ACC112 (cell line): ENCODE data around the gene MACROH2A1.

ENCODE experiments used
- H2AFZ ChIP-seq: fragments of 200-600 bp; sonication (generic); one replicate; pipeline ENCODE4 v1.6.0; 2017; ENCODE audit warnings: antibody characterized with exemption, low read length; ENCODE audit not compliant: unreplicated experiment
- H3K27ac ChIP-seq: fragments of 200-600 bp; sonication (generic); 2 replicates; pipeline ENCODE4 v1.5.1; 2014; ENCODE audit warnings: low read depth, mild to moderate bottlenecking, antibody characterized with exemption, low read length, moderate library complexity
- H3K27me3 ChIP-seq: fragments of 200-600 bp; sonication (generic); 2 replicates; pipeline ENCODE4 v1.6.1; 2014; ENCODE audit warnings: mild to moderate bottlenecking, antibody characterized with exemption, low read length, moderate library complexity, mixed read lengths; ENCODE audit not compliant: insufficient read depth
- H3K36me3 ChIP-seq: fragments of 200-600 bp; sonication (generic); 2 replicates; pipeline ENCODE4 v1.6.1; 2016; ENCODE audit warnings: mild to moderate bottlenecking, antibody characterized with exemption, low read length, moderate library complexity, mixed read lengths; ENCODE audit not compliant: insufficient read depth
- H3K4me1 ChIP-seq: fragments of 200-600 bp; sonication (generic); one replicate; pipeline ENCODE4 v1.6.1; 2016; ENCODE audit warnings: low read length, mixed read lengths; ENCODE audit not compliant: insufficient read depth, unreplicated experiment, control insufficient read depth
- H3K4me3 ChIP-seq: fragments of 200-600 bp; sonication (generic); 2 replicates; pipeline ENCODE4 v1.5.1; 2014; ENCODE audit warnings: mild to moderate bottlenecking, low read depth, low read length
- H3K79me2 ChIP-seq: fragments of 200-600 bp; sonication (generic); one replicate; pipeline ENCODE4 v1.6.0; 2016; ENCODE audit warnings: low read length; ENCODE audit not compliant: control insufficient read depth, unreplicated experiment, insufficient read depth

MACROH2A1 gene

GRCh38 chr5:135377751-135378680 is 21.0 kb downstream of the MACROH2A1 start:
- Histone ChIP-seq H2AFZ (no peak overlapping the region), H3K27ac (no peak overlapping the region), H3K4me1 (peaks cover 20% of the 10 kb centered on the region), H3K36me3 (peaks cover 37% of the 10 kb centered on the region), H3K79me2 (peaks cover 63% of the 10 kb centered on the region), H3K4me3 (no peak overlapping the region), H3K27me3 (no peaks in the 10 kb centered on the region)

- Histone ChIP-seq H3K4me1 (peaks cover 20% of the 10 kb centered on the region), H3K4me3 (no peak overlapping the region), H3K27ac (no peak overlapping the region), H3K27me3 (no peaks in the 10 kb centered on the region), H3K79me2 (peaks cover 60% of the 10 kb centered on the region), H3K36me3 (peaks cover 32% of the 10 kb centered on the region), H2AFZ (no peak overlapping the region)
Observed at GRCh38 chr5:135376961-135377624, 21.9 kb downstream of the MACROH2A1 start.

GRCh38 chr5:135375040-135375793 is 23.8 kb downstream of the MACROH2A1 start:
- Histone ChIP-seq H3K4me3 (no peak overlapping the region), H3K27ac (no peak overlapping the region), H2AFZ (no peak overlapping the region), H3K36me3 (peaks cover 27% of the 10 kb centered on the region), H3K79me2 (peaks cover 50% of the 10 kb centered on the region), H3K27me3 (no peaks in the 10 kb centered on the region), H3K4me1 (peaks cover 21% of the 10 kb centered on the region)

GRCh38 chr5:135373736-135374515 is 25.1 kb downstream of the MACROH2A1 start:
- H2AFZ ChIP-seq = no peak overlapping the region
- no peak overlapping the region for H3K4me3 ChIP-seq
- H3K27ac ChIP-seq = no peak overlapping the region
- peaks cover 45% of the 10 kb centered on the region for H3K79me2 ChIP-seq
- H3K4me1 ChIP-seq = peaks cover 8% of the 10 kb centered on the region
- no peaks in the 10 kb centered on the region for H3K27me3 ChIP-seq
- peaks cover 21% of the 10 kb centered on the region for H3K36me3 ChIP-seq

- Histone ChIP-seq H3K4me1 (peaks cover 7% of the 10 kb centered on the region), H3K27ac (no peak overlapping the region), H3K27me3 (no peaks in the 10 kb centered on the region), H3K36me3 (peaks cover 22% of the 10 kb centered on the region), H2AFZ (no peak overlapping the region), H3K79me2 (peaks cover 39% of the 10 kb centered on the region), H3K4me3 (no peak overlapping the region)
Observed at GRCh38 chr5:135372654-135373381, 26.2 kb downstream of the MACROH2A1 start.

- H3K4me3 ChIP-seq = no peak overlapping the region
- H3K79me2 ChIP-seq = peaks cover 34% of the 10 kb centered on the region
- H3K36me3 ChIP-seq = peaks cover 26% of the 10 kb centered on the region
- H3K4me1 ChIP-seq = peaks cover 7% of the 10 kb centered on the region
- no peaks in the 10 kb centered on the region for H3K27me3 ChIP-seq
- H3K27ac ChIP-seq = 0 out of 2 replicates have a peak overlapping the region, but pooled peaks have one; percentile 21
- H2AFZ ChIP-seq = no peak overlapping the region
Observed at GRCh38 chr5:135371622-135372232, 27.3 kb downstream of the MACROH2A1 start.

- Histone ChIP-seq H3K36me3 (peaks cover 27% of the 10 kb centered on the region), H3K27me3 (no peaks in the 10 kb centered on the region), H3K4me3 (no peak overlapping the region), H3K4me1 (peaks cover 7% of the 10 kb centered on the region), H3K79me2 (peaks cover 30% of the 10 kb centered on the region), H2AFZ (no peak overlapping the region), H3K27ac (no peak overlapping the region)
Observed at GRCh38 chr5:135369952-135370351, 29.1 kb downstream of the MACROH2A1 start.

GRCh38 chr5:135367554-135367953 is 31.5 kb downstream of the MACROH2A1 start:
- Histone ChIP-seq H3K36me3 (peaks cover 28% of the 10 kb centered on the region), H3K79me2 (peaks cover 21% of the 10 kb centered on the region), H3K4me1 (peaks cover 7% of the 10 kb centered on the region)

GRCh38 chr5:135367076-135367475 is 32.0 kb downstream of the MACROH2A1 start:
- Histone ChIP-seq H3K27ac (no peak overlapping the region), H3K79me2 (peaks cover 18% of the 10 kb centered on the region), H3K36me3 (peaks cover 28% of the 10 kb centered on the region), H3K4me3 (no peak overlapping the region), H2AFZ (no peak overlapping the region), H3K4me1 (peaks cover 3% of the 10 kb centered on the region), H3K27me3 (no peaks in the 10 kb centered on the region)

More at GRCh38 chr5:135367554-135367953, 31.5 kb downstream of the MACROH2A1 start:
- Histone ChIP-seq H3K27me3 (no peaks in the 10 kb centered on the region), H2AFZ (no peak overlapping the region), H3K27ac (no peak overlapping the region), H3K4me3 (no peak overlapping the region)
